Pulmonary artery endothelial cell (primary cell): ENCODE data around the gene RAPGEF2. TPM values are rescaled to one million over a fixed set of nuclear protein-coding genes. Genes with fewer than 3 reads are reported as not detected.
A peak's percentile ranks its signal among the peaks of the same experiment; 100 is the strongest.
"Not testable (repeated sequence)": the region's sequence is repeated elsewhere in the genome, so short reads cannot be mapped to it uniquely, and the experiment has no call there.

ENCODE experiments used
- DNase-seq: peaks from one replicate; pipeline ENCODE4 v3.0.0-alpha.2; 2011; ENCODE audit warnings: low read depth, low spot score
- total RNA-seq: library from RNA; depleted of rRNA; stranded (reverse); fragments of >200 nt; gene quantifications from 2 replicates; pipeline ENCODE4 v1.2.3, GENCODE V29; 2014

RAPGEF2 gene
- total RNA-seq, 1 donor from 2014 or later: 58.2 TPM

- DNase-seq: no peak
Observed at GRCh38 chr4:159097144-159097543, 5.7 kb upstream of the RAPGEF2 start.

GRCh38 chr4:159097785-159098184, 5.1 kb upstream of the RAPGEF2 start:
- no peak for DNase-seq

GRCh38 chr4:159098482-159099127, 4.3 kb upstream of the RAPGEF2 start:
- no peak for DNase-seq

- DNase-seq: no peak
Observed at GRCh38 chr4:159101988-159102621, 774 bp upstream of the RAPGEF2 start.

GRCh38 chr4:159103384-159103990, 608 bp downstream of the RAPGEF2 start:
- DNase-seq: no peak

- no peak for DNase-seq
Observed at GRCh38 chr4:159104694-159105414, 2.0 kb downstream of the RAPGEF2 start.

GRCh38 chr4:159105761-159106243, 2.9 kb downstream of the RAPGEF2 start:
- DNase-seq: peak; percentile 79

GRCh38 chr4:159106636-159107035, 3.8 kb downstream of the RAPGEF2 start:
- DNase-seq: no peak

- DNase-seq: no peak
Observed at GRCh38 chr4:159107203-159107925, 4.5 kb downstream of the RAPGEF2 start.

GRCh38 chr4:159108124-159108523, 5.2 kb downstream of the RAPGEF2 start:
- DNase-seq: no peak

- DNase-seq: no peak
Observed at GRCh38 chr4:159110961-159111360, 8.1 kb downstream of the RAPGEF2 start.

- no peak for DNase-seq
Observed at GRCh38 chr4:159111416-159111815, 8.5 kb downstream of the RAPGEF2 start.

- DNase-seq: not testable (repeated sequence)
Observed at GRCh38 chr4:159113366-159113765, 10.5 kb downstream of the RAPGEF2 start.

GRCh38 chr4:159116098-159116497, 13.2 kb downstream of the RAPGEF2 start:
- not testable (repeated sequence) for DNase-seq

- not testable (repeated sequence) for DNase-seq
Observed at GRCh38 chr4:159116693-159117092, 13.8 kb downstream of the RAPGEF2 start.

GRCh38 chr4:159117564-159117963, 14.7 kb downstream of the RAPGEF2 start:
- no peak for DNase-seq

- no peak for DNase-seq
Observed at GRCh38 chr4:159117968-159118367, 15.1 kb downstream of the RAPGEF2 start.

- DNase-seq: no peak
Observed at GRCh38 chr4:159121371-159121770, 18.5 kb downstream of the RAPGEF2 start.

GRCh38 chr4:159126716-159127115, 23.8 kb downstream of the RAPGEF2 start:
- no peak for DNase-seq

- DNase-seq: no peak
Observed at GRCh38 chr4:159127745-159128518, 25.1 kb downstream of the RAPGEF2 start.
